DMS53 treated with DMSO at 0.1 percent for 48 hours (cell line): ENCODE data around the gene APBB1.

Experiments used
- DNase-seq: peaks from one replicate; lab custom pipeline; 2025; ENCODE audit not compliant: unreplicated experiment; lab: John Stamatoyannopoulos, UW

Gene APBB1

DNA sequence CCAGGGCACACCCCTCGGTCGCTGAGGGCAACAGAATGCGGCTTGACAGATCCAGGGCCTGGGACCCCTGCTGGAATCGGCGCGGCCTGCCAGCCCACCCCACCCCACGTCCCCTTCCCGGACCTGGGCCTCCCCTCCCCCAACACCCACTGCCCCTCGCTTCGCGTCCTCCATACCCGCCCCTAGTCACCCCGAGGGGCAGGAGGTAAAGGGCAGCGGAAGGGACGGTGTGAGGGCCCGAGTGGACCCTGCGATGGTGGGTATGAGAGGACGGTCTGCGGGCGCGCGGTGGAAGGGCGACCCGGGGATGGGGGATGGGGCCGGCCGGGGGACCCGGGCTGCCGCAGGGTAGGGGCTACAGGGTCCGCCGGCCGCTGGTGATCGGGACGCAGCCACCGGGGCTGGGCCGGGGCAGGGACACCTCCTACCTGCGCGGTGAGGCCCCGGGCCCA, 311 bp downstream of the APBB1 start:
- no peak for DNase-seq

DNA sequence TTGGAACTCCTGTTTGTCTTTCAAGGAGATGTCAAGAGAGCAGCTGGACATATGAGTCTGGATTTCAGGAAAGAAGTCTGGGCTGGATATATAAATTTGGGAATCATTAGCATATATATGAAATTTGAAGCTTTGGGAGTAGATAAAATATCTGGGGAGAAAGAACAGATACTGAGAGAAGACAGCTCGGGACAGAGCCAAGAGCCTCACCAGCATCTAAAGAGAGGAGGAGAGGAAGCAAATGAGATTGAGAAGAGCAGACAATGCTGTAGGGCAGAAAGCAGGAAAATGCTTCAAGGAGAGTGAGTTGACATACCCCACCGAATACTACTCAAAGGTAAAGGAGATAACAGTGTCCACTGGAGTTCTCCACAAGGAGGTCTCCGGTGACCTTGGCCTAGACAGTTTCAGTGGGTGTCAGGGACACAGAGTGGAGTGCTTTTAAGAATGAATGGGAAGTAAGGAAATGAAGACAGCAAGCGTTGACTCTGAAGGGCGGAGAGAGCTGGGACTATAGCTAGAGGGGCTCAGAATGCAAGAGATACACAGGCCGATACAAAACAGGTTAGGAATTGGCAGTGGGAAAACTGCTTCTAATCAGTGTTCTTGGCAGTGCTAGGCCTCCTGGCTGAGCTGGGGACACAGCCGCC, 862 bp downstream of the APBB1 start:
- DNase-seq: no peak

- no peak for DNase-seq
Observed at GRCh38 chr11:6415797-6416196, 3.1 kb downstream of the APBB1 start.

GRCh38 chr11:6414874-6415328, 4.0 kb downstream of the APBB1 start:
- DNase-seq: no peak

GRCh38 chr11:6413791-6414201, 5.1 kb downstream of the APBB1 start:
- no peak for DNase-seq

DNA sequence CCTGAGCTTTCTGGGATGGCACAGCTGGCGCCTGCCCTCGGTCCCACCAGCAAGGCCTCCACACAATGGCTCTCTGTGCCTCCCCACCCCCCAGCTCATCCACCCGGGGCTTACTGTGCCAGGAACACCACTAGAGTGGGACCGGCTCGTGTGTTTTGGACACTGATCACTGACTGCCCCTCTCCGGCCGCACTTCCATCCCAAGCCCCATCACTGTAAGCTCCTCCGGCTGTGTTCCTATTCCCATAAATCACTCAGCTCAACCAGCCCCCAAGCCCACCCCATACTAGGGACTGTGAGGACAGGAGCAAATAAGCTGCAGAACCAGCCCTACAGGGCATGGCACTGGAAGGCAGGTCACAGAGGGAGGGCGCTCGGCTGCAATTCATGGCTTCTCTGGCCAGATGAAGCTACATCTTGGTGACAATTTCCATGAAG, 7.3 kb downstream of the APBB1 start:
- no peak for DNase-seq

DNA sequence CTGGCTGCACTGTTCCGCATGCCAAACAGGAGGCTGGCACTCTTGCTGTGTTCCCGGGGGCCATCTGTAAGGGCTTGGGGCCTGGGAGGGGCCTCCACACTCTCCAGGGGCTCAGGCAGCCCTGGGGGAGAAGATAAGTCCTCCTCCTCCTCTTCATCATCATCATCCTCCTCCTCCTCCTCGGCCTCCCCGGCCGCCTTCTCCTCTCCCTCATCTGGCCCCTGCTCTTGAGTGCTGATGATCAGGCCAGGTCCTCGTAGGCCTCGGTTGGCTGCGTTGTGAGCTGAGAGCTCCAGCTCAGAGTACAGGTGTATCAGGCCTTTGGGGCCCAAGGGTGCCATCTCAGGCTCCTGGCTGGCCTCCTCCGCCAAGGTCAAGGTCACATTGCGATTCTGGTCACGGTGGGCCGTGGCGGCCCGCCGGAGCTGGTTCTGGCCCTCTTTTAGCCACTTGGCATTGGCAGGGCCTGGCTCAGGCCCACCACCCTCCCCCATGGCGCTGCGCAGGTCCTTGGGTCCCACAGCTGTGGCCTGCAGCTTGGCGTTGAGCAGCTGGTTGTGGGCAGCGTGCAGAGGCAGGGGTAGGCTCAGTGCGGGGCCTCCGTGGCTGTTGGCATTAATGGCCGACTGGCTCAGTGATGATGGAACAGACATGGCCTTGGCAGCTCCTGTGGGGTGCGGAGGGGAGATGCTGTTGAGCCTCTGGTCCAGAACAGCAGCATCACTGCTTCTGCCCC, 8.0 kb downstream of the APBB1 start:
- DNase-seq: no peak

GRCh38 chr11:6406370-6406769, 12.5 kb downstream of the APBB1 start:
- no peak for DNase-seq

DNA sequence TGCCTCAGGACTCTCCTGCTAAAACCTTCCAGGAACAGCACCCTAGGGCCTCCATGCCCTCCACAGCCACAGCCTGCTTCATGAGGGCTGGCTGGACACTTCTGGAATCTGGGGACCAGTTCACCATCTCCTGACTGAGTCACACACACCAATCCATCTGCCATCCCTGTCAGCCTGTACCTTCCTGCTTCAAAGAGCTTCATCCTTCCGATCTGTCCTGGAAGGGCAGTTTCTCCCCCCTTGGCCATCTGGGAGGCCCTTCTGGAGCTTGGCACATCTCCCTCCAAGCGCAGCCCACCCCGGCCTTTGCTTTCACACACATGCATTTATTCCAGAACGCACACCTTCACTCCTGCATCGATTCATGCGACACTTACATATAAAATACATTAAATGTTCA, 13.0 kb downstream of the APBB1 start:
- no peak for DNase-seq

DNA sequence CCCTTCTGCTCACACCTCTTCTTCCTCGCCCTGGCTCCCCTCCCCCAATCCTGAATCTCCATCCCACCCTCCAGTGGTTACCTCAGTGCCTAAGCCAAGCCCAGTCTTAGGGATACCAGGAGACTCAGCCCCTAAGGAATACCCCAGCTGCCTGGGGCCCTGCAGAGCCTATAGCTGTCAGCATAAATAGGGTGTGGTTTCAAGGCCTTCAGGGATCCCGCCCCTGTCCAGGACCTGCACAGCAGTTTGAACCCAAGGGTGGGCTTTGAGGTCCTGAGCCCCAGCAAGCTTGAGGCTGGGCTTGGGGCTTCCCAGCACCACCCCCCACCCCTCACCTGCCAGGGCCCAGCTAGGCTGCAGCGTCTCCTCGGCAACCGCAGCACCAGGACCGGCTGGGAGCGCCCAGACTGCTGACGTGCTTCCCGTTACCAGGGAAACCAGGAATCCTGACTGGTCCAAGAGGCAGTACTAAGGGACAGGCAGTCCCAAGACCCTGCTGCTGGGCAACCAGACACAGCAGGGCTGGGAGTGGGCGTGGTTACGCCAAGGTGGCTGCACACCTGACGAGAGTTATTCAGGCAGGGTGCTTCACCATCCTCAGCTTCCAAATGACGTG, 13.7 kb downstream of the APBB1 start:
- no peak for DNase-seq

DNA sequence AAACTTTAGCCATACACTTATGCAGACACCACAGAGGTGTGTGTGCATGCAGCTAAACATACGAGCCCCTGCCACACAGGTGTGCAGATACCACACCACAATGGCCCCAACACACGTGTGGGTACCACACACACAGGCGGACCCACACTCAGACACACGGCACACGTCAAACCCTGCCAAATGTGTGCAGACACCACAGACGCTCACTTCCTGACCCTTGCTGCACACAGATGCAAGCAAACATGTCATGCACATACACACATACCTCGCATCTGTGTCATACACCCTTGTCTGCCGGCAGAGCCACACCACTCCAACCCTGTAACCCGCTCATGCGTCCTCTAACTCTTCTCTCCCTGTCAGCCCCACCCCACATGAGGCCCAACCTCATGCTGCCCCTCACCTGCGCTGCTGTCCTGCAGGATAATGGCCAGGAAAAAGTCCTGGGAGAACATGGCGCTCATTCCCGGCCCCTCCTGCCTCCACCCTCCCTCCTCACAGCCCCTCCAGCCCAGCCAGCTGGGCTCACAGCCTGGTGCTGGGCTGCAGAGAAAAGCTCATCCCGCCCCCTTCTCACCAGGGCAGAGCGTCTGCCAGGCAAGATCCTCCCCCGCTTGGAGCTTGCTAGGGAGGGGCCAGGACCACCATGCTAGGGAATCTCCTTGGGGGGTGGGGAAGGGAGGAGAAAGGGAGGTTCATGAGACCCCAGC, 14.4 kb downstream of the APBB1 start:
- no peak for DNase-seq

- no peak for DNase-seq
Observed at GRCh38 chr11:6403539-6403938, 15.4 kb downstream of the APBB1 start.

GRCh38 chr11:6402561-6402981, 16.3 kb downstream of the APBB1 start:
- DNase-seq: no peak

- DNase-seq: no peak
Observed at GRCh38 chr11:6402061-6402470, 16.8 kb downstream of the APBB1 start.

- no peak for DNase-seq
Observed at GRCh38 chr11:6401464-6401863, 17.4 kb downstream of the APBB1 start.

- DNase-seq: no peak
Observed at GRCh38 chr11:6400431-6401345, 18.2 kb downstream of the APBB1 start.

- no peak for DNase-seq
Observed at GRCh38 chr11:6397636-6398035, 21.3 kb downstream of the APBB1 start.

- DNase-seq: no peak
Observed at GRCh38 chr11:6397156-6397555, 21.7 kb downstream of the APBB1 start.

- no peak for DNase-seq
Observed at GRCh38 chr11:6395470-6396060, 23.3 kb downstream of the APBB1 start.
